IPS-18c (cell line): ENCODE results near the gene TDRD3.

Experiments
- H3K4me3 ChIP-seq: 2 replicates; pipeline ENCODE4 v1.7.0; 2013; ENCODE audit warnings: low read depth, mild to moderate bottlenecking, low read length, moderate library complexity; ENCODE audit not compliant: insufficient read depth
- H3K9me3 ChIP-seq: one replicate; pipeline ENCODE4 v1.6.1; 2013; ENCODE audit warnings: mild to moderate bottlenecking, low read length, moderate library complexity; ENCODE audit not compliant: control insufficient read depth, insufficient read depth

TDRD3 gene

GRCh38 chr13:60426075-60426474 is 29.1 kb downstream of the TDRD3 start:
- no peaks in the 10 kb centered on the region for H3K9me3 ChIP-seq

DNA sequence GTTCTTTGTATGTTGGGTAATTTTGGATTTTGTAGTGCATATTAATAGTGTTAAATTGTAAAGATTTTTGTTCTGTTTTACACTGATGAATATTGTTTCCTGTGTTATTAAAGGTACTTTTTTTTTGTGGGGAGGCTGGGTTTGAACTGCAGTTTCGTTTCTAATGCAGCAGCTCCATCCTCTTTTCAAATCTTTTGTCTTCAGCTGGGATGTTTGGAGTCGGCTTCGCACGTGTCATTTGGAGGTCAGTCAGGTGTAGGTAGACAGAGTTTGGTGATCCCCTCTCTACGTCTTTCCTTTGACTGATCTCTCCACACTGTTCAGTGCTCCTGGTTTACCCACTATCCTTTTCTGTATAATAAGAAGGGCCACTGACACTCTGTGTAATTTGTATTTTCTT is 30.3 kb downstream of the TDRD3 start:
- no peak overlapping the region for H3K4me3 ChIP-seq

More at GRCh38 chr13:60426075-60426474, 29.1 kb downstream of the TDRD3 start:
- H3K4me3 ChIP-seq: no peak overlapping the region

GRCh38 chr13:60431108-60431700 is 34.2 kb downstream of the TDRD3 start:
- Histone ChIP-seq H3K9me3 (no peaks in the 10 kb centered on the region), H3K4me3 (no peak overlapping the region)

More for the DNA sequence above, 30.3 kb downstream of the TDRD3 start:
- no peaks in the 10 kb centered on the region for H3K9me3 ChIP-seq

DNA sequence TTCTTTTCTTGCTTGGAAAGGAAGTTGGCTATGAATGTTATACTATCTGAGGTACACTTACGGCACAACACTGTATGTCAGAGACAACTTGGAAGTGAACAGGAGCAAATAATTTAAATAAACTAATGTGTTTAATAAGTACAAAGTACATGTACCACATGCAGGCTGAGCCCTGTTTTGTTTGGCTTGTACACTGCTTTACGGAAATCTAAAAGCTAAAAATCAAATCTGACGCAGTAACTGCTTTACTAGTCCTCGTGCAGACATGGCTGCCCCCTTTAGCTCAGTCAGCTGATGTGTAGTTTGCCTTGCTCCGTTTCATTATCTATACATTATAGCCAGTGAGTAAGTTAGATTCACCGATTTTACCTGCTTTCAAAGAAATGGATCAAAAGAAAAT is 36.5 kb downstream of the TDRD3 start:
- no peaks in the 10 kb centered on the region for H3K9me3 ChIP-seq
- H3K4me3 ChIP-seq: no peak overlapping the region

- H3K9me3 ChIP-seq: no peaks in the 10 kb centered on the region
- H3K4me3 ChIP-seq: no peak overlapping the region
Measured at GRCh38 chr13:60435762-60436374, 38.8 kb downstream of the TDRD3 start.

- Histone ChIP-seq H3K4me3 (no peak overlapping the region), H3K9me3 (no peaks in the 10 kb centered on the region)
Measured at GRCh38 chr13:60439201-60439600, 42.2 kb downstream of the TDRD3 start.

- Histone ChIP-seq H3K4me3 (no peak overlapping the region), H3K9me3 (no peaks in the 10 kb centered on the region)
Measured at GRCh38 chr13:60441761-60442160, 44.7 kb downstream of the TDRD3 start.

DNA sequence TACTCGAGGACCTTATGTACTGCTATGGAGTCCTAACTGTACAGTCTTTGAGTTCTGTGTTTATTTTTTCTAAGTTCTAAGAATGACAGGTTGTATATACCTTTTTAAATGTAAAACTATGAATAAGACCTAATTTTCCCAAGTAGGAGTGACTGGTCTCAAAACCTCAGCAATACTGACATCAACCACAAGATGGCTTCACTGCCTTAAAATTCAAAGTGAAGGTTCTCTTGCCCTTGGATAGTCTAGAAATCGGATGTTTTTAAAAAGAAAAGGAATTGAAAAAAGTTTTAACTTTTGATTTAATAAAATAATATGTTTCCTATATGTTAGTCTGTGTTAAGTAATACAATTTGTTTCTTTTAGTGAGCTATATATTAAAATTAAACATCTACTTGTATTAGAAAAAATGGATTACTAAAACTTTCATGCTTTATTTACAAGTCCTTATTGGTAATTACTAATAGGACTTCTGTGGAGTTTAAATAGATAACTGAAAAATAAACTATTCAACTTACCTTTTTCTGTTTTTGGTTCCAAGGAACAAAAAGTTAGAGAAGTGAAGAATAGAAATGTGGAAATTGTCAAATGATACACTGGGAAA is 52.0 kb downstream of the TDRD3 start:
- Histone ChIP-seq H3K9me3 (no peaks in the 10 kb centered on the region), H3K4me3 (no peak overlapping the region)

GRCh38 chr13:60453490-60453889 is 56.5 kb downstream of the TDRD3 start:
- Histone ChIP-seq H3K9me3 (no peaks in the 10 kb centered on the region), H3K4me3 (no peak overlapping the region)

DNA sequence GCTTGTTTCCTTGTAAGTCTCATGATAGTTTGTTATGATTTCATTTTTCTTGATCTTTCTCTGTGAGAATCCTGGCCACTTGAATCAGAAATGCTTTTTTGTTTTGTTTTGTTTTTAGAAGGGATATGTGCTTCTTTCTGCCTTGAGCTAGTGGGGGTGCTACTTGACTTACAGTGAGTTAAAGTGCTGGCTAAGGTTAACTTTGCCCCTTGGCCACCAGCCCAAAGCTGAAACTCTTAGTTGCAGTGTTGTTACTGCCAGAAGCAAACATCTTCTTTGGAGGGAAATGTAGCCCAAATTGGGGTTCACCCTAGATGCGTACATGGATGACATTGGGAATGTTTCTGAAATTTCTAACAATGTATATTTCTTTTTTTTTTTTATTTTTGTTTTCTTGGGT is 57.4 kb downstream of the TDRD3 start:
- no peaks in the 10 kb centered on the region for H3K9me3 ChIP-seq
- H3K4me3 ChIP-seq: no peak overlapping the region

- H3K4me3 ChIP-seq: no peak overlapping the region
- no peaks in the 10 kb centered on the region for H3K9me3 ChIP-seq
Measured at GRCh38 chr13:60463787-60464186, 66.8 kb downstream of the TDRD3 start.

GRCh38 chr13:60467098-60467497 is 70.1 kb downstream of the TDRD3 start:
- Histone ChIP-seq H3K4me3 (no peak overlapping the region), H3K9me3 (no peaks in the 10 kb centered on the region)

DNA sequence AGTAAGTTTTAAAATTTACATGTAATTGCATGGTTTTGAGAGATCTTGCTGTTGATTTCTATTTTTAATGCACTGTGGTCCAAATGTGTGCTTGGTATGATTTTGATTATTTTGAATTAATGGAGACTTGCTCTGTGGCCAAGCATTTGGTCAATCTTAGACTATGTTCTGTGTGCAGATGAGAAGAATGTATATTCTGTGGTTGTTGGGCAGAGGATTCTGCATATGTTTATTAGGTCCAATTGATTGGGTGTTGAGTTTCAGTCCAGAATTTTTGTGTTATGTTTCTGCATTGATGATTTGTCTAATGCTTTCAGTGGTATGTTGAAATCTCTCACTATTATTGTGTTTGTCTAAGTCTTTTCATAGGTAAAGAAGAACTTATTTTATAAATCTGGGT is 82.3 kb downstream of the TDRD3 start:
- Histone ChIP-seq H3K9me3 (no peaks in the 10 kb centered on the region), H3K4me3 (no peak overlapping the region)

GRCh38 chr13:60482012-60482411 is 85.0 kb downstream of the TDRD3 start:
- no peaks in the 10 kb centered on the region for H3K9me3 ChIP-seq
- H3K4me3 ChIP-seq: no peak overlapping the region

GRCh38 chr13:60484865-60485264 is 87.8 kb downstream of the TDRD3 start:
- no peaks in the 10 kb centered on the region for H3K9me3 ChIP-seq

DNA sequence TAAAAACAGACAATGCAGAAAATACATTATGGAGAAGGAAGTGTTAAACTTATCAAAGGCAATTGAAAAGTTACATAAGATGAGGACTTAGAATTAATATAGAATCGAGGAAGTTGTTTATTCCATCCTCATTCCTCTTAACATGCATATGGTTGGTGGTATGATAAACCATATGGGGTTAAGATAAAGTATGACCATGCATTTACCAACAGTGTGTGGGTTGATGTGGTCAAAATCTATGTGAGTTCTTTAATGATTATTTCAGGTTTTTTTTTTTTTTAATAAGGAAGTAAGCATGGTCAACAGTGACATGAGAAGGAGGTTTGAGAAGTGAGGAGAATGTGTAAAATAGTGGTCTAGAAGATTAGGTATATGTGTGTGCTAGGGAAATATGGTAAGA is 94.5 kb downstream of the TDRD3 start:
- Histone ChIP-seq H3K9me3 (no peaks in the 10 kb centered on the region), H3K4me3 (no peak overlapping the region)

More at GRCh38 chr13:60484865-60485264, 87.8 kb downstream of the TDRD3 start:
- no peak overlapping the region for H3K4me3 ChIP-seq

- H3K9me3 ChIP-seq: peaks cover 2% of the 10 kb centered on the region
- no peak overlapping the region for H3K4me3 ChIP-seq
Measured at GRCh38 chr13:60492187-60492586, 95.2 kb downstream of the TDRD3 start.

- Histone ChIP-seq H3K4me3 (no peak overlapping the region), H3K9me3 (peaks cover 6% of the 10 kb centered on the region)
Measured at GRCh38 chr13:60494296-60494695, 97.3 kb downstream of the TDRD3 start.
